Thyroid gland (tissue), 4 donors: Measurements from ENCODE around the gene COL6A2. TPM values are rescaled to one million over a fixed set of nuclear protein-coding genes. Genes with fewer than 3 reads are reported as not detected.

Source experiments
- DNase-seq, 2 donors: peaks; one replicate each; pipeline ENCODE4 v3.0.0-alpha.2; 2019
- H3K27ac ChIP-seq, 3 donors: fragments of 200-600 bp; sonication (generic); 1 replicate in 2 of 3; 2 replicates in 1 of 3; pipeline ENCODE4 v1.5.1; 2016 to 2019; ENCODE audit warnings: mild to moderate bottlenecking in 1 of 3, moderate library complexity in 1 of 3
- H3K27me3 ChIP-seq: fragments of 200-600 bp; sonication (generic); one replicate; pipeline ENCODE4 v1.5.1; 2019
- H3K36me3 ChIP-seq, 2 donors: fragments of 200-600 bp; sonication (generic); one replicate each; pipeline ENCODE4 v1.5.1; 2016 to 2019
- H3K4me1 ChIP-seq, 2 donors: fragments of 200-600 bp; sonication (generic); one replicate each; pipeline ENCODE4 v1.5.1; 2017 to 2019
- H3K4me3 ChIP-seq, 3 donors: fragments of 200-600 bp; sonication (generic); replicated peaks in 1 of 3; 1 replicate in 2 of 3; 2 replicates in 1 of 3; pipeline ENCODE4 v1.5.1; 2016; ENCODE audit warnings: mild to moderate bottlenecking in 1 of 3
- H3K9me3 ChIP-seq: fragments of 200-600 bp; sonication (generic); one replicate; pipeline ENCODE4 v1.5.1; 2017
- POLR2A ChIP-seq, 2 donors: fragments of 450-650 bp; IDR thresholded peaks; one replicate each; pipeline ENCODE4 v1.6.1; 2017; ENCODE audit warnings: antibody characterized with exemption in 2 of 2, mild to moderate bottlenecking in 2 of 2, moderate library complexity in 1 of 2
- WGBS, 2 donors: methylation state at CpG; one replicate each; pipeline ENCODE4 v1.1.5; 2017; 5-methylcytosine and 5-hydroxymethylcytosine counted together
- intact Hi-C: fragments of 100-400 bp; cut with DNase I; formaldehyde crosslinking; loops from one replicate; pipeline ENCODE4 v1.15.1; 2023
- total RNA-seq, 4 donors: library from RNA; depleted of rRNA; stranded (reverse); fragments of >200 nt; gene quantifications; one replicate each; pipeline ENCODE4 v1.2.3, GENCODE V29; 2016
- TF ChIP-seq, protein P1 (sequence below), 6 experiments: fragments of 200-600 bp in 3 of 6; fragments of 450-650 bp in 3 of 6; sonication (generic) in 3 of 6; IDR thresholded peaks; one replicate each; pipeline ENCODE4 v1.5.1; 2016 to 2019; ENCODE audit warnings: antibody characterized with exemption in 6 of 6, mild to moderate bottlenecking in 2 of 6, inconsistent platforms in 1 of 6, moderate library complexity in 1 of 6

Gene COL6A2
- total RNA-seq, 4 donors from 2014 or later = 79.4 to 191 (median 172) TPM

DNA sequence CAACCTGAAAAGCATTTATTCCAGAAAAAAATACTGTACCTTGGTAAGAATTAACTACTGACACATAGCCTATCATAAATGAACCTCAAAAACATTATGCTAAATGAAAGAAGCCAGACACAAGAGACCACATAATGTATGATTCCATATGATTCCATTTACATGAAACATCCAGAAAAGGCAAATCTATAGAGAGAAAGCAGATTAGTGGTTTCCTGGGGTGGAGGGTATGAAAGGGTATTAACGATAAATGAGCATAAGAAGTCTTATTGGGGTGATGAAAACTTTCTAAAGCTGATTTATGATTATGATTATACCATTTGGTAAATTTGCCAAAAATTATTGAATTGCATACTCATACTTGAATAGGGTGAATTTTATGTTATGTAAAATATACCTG is 10.3 kb upstream of the COL6A2 start:
- H3K4me1 ChIP-seq = peaks cover 0 to under 1% of the 10 kb centered on the region in 2 donors
- TF ChIP-seq, protein P1, sequence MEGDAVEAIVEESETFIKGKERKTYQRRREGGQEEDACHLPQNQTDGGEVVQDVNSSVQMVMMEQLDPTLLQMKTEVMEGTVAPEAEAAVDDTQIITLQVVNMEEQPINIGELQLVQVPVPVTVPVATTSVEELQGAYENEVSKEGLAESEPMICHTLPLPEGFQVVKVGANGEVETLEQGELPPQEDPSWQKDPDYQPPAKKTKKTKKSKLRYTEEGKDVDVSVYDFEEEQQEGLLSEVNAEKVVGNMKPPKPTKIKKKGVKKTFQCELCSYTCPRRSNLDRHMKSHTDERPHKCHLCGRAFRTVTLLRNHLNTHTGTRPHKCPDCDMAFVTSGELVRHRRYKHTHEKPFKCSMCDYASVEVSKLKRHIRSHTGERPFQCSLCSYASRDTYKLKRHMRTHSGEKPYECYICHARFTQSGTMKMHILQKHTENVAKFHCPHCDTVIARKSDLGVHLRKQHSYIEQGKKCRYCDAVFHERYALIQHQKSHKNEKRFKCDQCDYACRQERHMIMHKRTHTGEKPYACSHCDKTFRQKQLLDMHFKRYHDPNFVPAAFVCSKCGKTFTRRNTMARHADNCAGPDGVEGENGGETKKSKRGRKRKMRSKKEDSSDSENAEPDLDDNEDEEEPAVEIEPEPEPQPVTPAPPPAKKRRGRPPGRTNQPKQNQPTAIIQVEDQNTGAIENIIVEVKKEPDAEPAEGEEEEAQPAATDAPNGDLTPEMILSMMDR (IDR thresholded peaks at IDR 0.05) = no peak
- no peak for TF ChIP-seq POLR2A (IDR thresholded peaks at IDR 0.05)
- no peaks in the 10 kb centered on the region for H3K27me3 ChIP-seq
- intact Hi-C loops = no loop called here
- no peak overlapping the region for H3K4me3 ChIP-seq
- WGBS, 2 donors = 72 to 86% methylated on average over 1 of the region's 1 CpG
- H3K36me3 ChIP-seq = no peaks in the 10 kb centered on the region
- DNase-seq = no peak
- H3K9me3 ChIP-seq = no peaks in the 10 kb centered on the region
- H3K27ac ChIP-seq = no peak overlapping the region

DNA sequence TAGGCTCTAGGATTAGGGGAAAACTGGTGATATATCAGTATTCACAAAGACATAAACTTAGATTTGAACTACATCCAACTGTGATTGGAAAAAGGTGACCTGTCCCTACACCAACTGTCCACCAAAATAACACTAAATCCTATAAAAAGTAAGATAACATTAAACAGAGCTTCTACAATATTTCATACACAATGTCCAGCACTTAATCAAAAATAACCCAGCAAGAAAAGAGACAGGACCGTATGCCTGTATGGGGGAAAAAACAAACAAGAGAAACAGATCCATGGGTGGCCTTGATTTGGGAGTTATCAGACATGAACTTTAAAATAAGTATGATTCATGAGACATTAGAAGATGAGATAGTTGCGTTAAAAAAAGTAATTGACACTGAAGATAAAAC is 9.7 kb upstream of the COL6A2 start:
- no peak for DNase-seq
- intact Hi-C loops = no loop called here

DNA sequence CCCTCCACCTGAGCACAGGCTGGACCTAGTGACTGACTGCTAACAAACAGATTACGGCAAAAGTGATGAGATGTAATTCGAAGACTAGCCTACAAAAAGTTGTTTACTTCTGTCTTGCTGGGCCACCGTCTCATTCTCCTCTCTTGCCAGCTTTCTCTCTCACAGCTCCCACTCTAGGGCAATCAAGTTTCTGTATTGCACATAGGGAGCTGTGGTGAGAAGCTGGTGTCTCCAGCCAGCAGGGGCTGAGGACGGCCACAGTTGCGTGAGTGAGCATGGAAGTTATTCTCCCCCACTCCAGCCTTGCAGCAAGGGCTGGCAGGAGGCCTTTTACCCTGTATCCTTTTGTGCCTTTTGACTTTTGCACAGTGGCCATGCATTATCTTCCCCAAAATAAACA is 8.6 kb upstream of the COL6A2 start:
- TF ChIP-seq POLR2A (IDR thresholded peaks at IDR 0.05) = no peak
- TF ChIP-seq, protein P1 (IDR thresholded peaks at IDR 0.05) = no peak
- WGBS, 2 donors = 69 to 78% methylated on average over 5 of the region's 5 CpGs

More for the DNA sequence above, 9.7 kb upstream of the COL6A2 start:
- TF ChIP-seq, protein P1 (IDR thresholded peaks at IDR 0.05) = no peak
- no peak for TF ChIP-seq POLR2A (IDR thresholded peaks at IDR 0.05)
- no peak overlapping the region for H3K27ac ChIP-seq
- H3K27me3 ChIP-seq = no peaks in the 10 kb centered on the region
- peaks cover 0 to 3% of the 10 kb centered on the region in 2 donors for H3K4me1 ChIP-seq
- H3K9me3 ChIP-seq = no peaks in the 10 kb centered on the region
- WGBS, 2 donors = 89 to 93% methylated on average over 2 of the region's 2 CpGs
- no peaks in the 10 kb centered on the region for H3K36me3 ChIP-seq
- no peak overlapping the region for H3K4me3 ChIP-seq

DNA sequence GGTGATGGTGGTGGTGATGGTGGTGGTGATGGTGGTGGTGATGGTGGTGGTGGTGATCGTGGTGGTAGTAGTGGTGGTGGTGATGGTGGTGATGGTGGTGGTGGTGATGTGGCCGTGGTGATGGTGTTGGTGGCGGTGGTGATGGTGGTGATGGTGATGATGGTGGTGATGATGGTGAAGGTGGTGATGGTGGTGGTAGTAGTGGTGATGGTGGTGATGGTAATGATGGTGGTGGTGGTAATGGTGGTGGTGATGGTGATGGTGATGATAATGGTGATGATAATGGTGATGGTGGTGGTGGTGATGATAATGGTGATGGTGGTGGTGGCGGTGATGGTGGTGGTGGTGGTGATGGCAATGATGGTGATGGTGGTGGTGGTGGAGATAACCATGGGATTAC is 6.8 kb upstream of the COL6A2 start:
- no peak for DNase-seq
- intact Hi-C loops = no loop called here

More for the DNA sequence above, 8.6 kb upstream of the COL6A2 start:
- peaks cover 0 to 3% of the 10 kb centered on the region in 2 donors for H3K4me1 ChIP-seq
- no peaks in the 10 kb centered on the region for H3K27me3 ChIP-seq
- no peak overlapping the region for H3K4me3 ChIP-seq
- no peak overlapping the region for H3K27ac ChIP-seq
- no peaks in the 10 kb centered on the region for H3K36me3 ChIP-seq
- DNase-seq = no peak
- intact Hi-C loops = no loop called here
- H3K9me3 ChIP-seq = no peaks in the 10 kb centered on the region

DNA sequence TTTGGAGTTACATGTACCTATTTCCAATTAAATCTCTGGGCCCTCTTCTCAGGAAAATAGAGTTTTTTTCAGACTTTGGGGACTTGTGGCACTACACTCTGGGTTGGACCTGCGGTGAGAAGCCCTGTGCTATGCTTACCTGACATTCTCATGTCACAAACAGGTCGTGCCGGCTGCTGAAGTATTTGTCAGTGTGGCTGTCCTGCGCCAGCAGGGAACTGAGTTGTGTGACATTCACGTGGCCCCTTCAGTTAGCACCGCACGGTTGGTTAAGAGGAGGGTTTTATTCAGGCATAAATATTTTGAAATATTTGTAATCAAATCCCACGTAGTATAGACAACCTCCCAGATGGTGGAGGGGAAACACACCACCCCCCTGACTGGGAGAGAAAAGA is 6.3 kb upstream of the COL6A2 start:
- no peak for TF ChIP-seq POLR2A (IDR thresholded peaks at IDR 0.05)
- TF ChIP-seq, protein P1 (IDR thresholded peaks at IDR 0.05) = no peak
- Histone ChIP-seq H3K4me3 (no peak overlapping the region), H3K36me3 (no peaks in the 10 kb centered on the region), H3K4me1 (peaks cover 0 to 3% of the 10 kb centered on the region in 2 donors), H3K27me3 (no peaks in the 10 kb centered on the region), H3K27ac (peak overlapping the region; percentile 52 to 62 (median 57)), H3K9me3 (no peaks in the 10 kb centered on the region)
- intact Hi-C loops = no loop called here
- WGBS, 2 donors = 88 to 89% methylated on average over 8 of the region's 8 CpGs
- DNase-seq = no peak

More for the DNA sequence above, 6.8 kb upstream of the COL6A2 start:
- Histone ChIP-seq H3K27ac (no peak overlapping the region), H3K9me3 (no peaks in the 10 kb centered on the region), H3K4me1 (peaks cover 0 to 3% of the 10 kb centered on the region in 2 donors), H3K27me3 (no peaks in the 10 kb centered on the region), H3K4me3 (no peak overlapping the region), H3K36me3 (no peaks in the 10 kb centered on the region)
- 84 to 86% methylated on average over 4 of the region's 4 CpGs for WGBS, 2 donors
- TF ChIP-seq, protein P1 (IDR thresholded peaks at IDR 0.05) = no peak
- no peak for TF ChIP-seq POLR2A (IDR thresholded peaks at IDR 0.05)
